Measurements from ENCODE around the gene DHX32. TPM values are rescaled to one million over a fixed set of nuclear protein-coding genes. Genes with fewer than 3 reads are reported as not detected.
"Not testable (repeated sequence)": the region's sequence is repeated elsewhere in the genome, so short reads cannot be mapped to it uniquely, and the experiment has no call there.

Gene DHX32
- polyA plus RNA-seq, 1 donor (not counting 4 experiments of a cell fraction or from before 2014, with no cell fraction given) = 48.3 TPM

DNA sequence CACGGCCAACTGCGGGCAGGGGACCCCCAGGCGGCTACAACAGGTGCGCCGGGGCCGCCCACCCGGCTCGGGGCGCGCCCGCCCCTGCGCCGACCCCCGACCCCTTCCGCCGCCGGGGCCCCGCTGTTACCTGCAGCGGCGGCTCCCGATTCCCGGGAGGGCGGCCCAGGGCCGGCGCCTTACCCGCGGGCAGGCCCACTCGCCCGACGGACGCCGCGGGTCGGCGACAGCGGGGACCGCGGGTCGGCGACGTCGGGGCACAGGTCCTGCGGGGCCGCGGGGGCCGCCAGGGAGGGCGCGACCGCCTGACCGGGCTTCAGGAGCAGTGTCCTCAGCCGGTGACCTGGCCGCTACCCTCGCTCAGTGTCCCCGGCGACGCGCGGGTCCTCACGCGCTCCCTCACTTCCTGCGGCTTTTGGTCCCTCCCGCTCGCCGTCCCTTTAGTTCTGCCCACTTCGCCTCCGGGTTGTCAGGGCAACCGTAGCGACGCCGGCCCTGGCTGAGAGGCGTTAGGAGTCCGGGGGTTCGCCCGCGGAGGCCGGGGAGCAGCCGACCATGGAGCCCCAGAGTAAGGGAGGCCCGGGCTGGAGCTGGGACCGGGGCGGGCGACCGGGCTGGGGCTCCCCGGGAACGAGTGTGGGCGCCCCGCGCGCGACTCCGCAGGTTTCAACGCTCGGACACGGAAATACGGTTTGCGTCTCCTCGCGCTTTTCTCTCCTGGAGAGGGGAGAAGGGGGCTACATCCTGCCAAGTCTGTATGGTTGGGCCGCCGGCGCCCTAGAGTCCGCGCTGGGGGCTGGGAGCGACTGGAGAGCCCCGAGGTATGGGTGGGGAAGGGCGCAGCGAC is 15.2 kb upstream of the DHX32 start, which contains the start of gene FANK1:
Gene FANK1 (plus strand): TSS at position 477 of the 847 bp plus-strand sequence. CDS start 79 bp downstream, at position 556.
- H3K4me3 ChIP-seq (ENCODE audit: control insufficient read depth in 2 of 3, extremely low read depth in 1 of 3, insufficient read depth in 2 of 3, low read depth in 1 of 3, low read length in 3 of 3) = peak within 1 kb of the TSS; percentile 72 to 83 (median 82)
- H4K20me1 ChIP-seq (ENCODE audit: control insufficient read depth, extremely low read depth, insufficient read depth, low read length); H3K9me3 ChIP-seq (ENCODE audit: control insufficient read depth, low read depth, low read length); H3K9me1 ChIP-seq (ENCODE audit: control insufficient read depth, extremely low read depth, insufficient read depth, low read length); DNase-seq (ENCODE audit: low read depth, low spot score); FAIRE-seq; H3K36me3 ChIP-seq (ENCODE audit: control insufficient read depth in 2 of 2, extremely low read depth in 1 of 2, insufficient read depth in 2 of 2, low read length in 2 of 2); dilution Hi-C loops (cut with MboI; ENCODE audit: extremely low pct_ligation_motif_present, low sequenced_read_pairs); H3K27me3 ChIP-seq (ENCODE audit: control insufficient read depth, extremely low read depth, insufficient read depth, low read length): not testable (repeated sequence)
- peak within 1 kb of the TSS; percentile 84 for H3K4me2 ChIP-seq (ENCODE audit: control insufficient read depth, extremely low read depth, insufficient read depth, low read depth, low read length)
- H3K9ac ChIP-seq (ENCODE audit: control insufficient read depth, extremely low read depth, insufficient read depth, low read length) = peak within 1 kb of the TSS; percentile 87
- peak within 1 kb of the TSS; percentile 85 for H3K27ac ChIP-seq (ENCODE audit: control insufficient read depth, insufficient read depth, low read length)
- H3K79me2 ChIP-seq (ENCODE audit: control insufficient read depth, insufficient read depth, low read length) = peaks cover 30% of the 10 kb centered on the region
- H3K4me1 ChIP-seq (ENCODE audit: control insufficient read depth, extremely low read depth, insufficient read depth, low read length) = peaks cover 11% of the 10 kb centered on the region
- H2AFZ ChIP-seq (ENCODE audit: control insufficient read depth, low read length) = peak within 1 kb of the TSS; percentile 65

- H3K9me3 ChIP-seq (ENCODE audit: control insufficient read depth, low read depth, low read length); DNase-seq (ENCODE audit: low read depth, low spot score); dilution Hi-C loops (cut with MboI; ENCODE audit: extremely low pct_ligation_motif_present, low sequenced_read_pairs); H3K9me1 ChIP-seq (ENCODE audit: control insufficient read depth, extremely low read depth, insufficient read depth, low read length); H4K20me1 ChIP-seq (ENCODE audit: control insufficient read depth, extremely low read depth, insufficient read depth, low read length); H3K36me3 ChIP-seq (ENCODE audit: control insufficient read depth in 2 of 2, extremely low read depth in 1 of 2, insufficient read depth in 2 of 2, low read length in 2 of 2); FAIRE-seq; H3K4me1 ChIP-seq (ENCODE audit: control insufficient read depth, extremely low read depth, insufficient read depth, low read length); H3K27me3 ChIP-seq (ENCODE audit: control insufficient read depth, extremely low read depth, insufficient read depth, low read length): not testable (repeated sequence)
- H3K4me2 ChIP-seq (ENCODE audit: control insufficient read depth, extremely low read depth, insufficient read depth, low read depth, low read length) = peak overlapping the region; percentile 84
- peak overlapping the region; percentile 72 to 83 (median 82) for H3K4me3 ChIP-seq (ENCODE audit: control insufficient read depth in 2 of 3, extremely low read depth in 1 of 3, insufficient read depth in 2 of 3, low read depth in 1 of 3, low read length in 3 of 3)
- peak overlapping the region; percentile 65 for H2AFZ ChIP-seq (ENCODE audit: control insufficient read depth, low read length)
- peak overlapping the region; percentile 87 for H3K9ac ChIP-seq (ENCODE audit: control insufficient read depth, extremely low read depth, insufficient read depth, low read length)
- H3K79me2 ChIP-seq (ENCODE audit: control insufficient read depth, insufficient read depth, low read length) = peaks cover 30% of the 10 kb centered on the region
- peak overlapping the region; percentile 85 for H3K27ac ChIP-seq (ENCODE audit: control insufficient read depth, insufficient read depth, low read length)
Measured at GRCh38 chr10:125895130-125896087, 14.3 kb upstream of the DHX32 start.

DNA sequence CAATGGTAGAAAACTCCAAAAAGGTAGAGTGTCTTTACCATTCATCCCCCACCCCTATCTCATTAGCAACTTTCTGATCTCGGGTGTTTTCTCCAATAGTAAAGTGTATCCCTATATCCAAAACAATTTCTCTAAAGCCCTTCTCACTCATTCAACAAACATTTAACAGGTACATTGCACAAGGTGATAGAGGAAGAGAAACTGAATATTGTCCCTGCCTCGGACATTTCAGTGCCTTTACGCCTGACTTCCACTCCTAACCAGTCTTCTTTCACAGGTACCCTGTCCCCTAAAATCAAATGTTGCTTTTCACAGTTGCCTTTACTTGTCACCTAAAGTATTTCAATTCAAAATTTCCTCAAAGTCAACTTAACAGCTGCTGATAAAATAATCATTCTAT is 13.1 kb upstream of the DHX32 start:
- H2AFZ ChIP-seq (ENCODE audit: control insufficient read depth, low read length); H3K9ac ChIP-seq (ENCODE audit: control insufficient read depth, extremely low read depth, insufficient read depth, low read length); dilution Hi-C loops (cut with MboI; ENCODE audit: extremely low pct_ligation_motif_present, low sequenced_read_pairs); H3K36me3 ChIP-seq (ENCODE audit: control insufficient read depth in 2 of 2, extremely low read depth in 1 of 2, insufficient read depth in 2 of 2, low read length in 2 of 2); H4K20me1 ChIP-seq (ENCODE audit: control insufficient read depth, extremely low read depth, insufficient read depth, low read length); H3K27me3 ChIP-seq (ENCODE audit: control insufficient read depth, extremely low read depth, insufficient read depth, low read length); H3K4me1 ChIP-seq (ENCODE audit: control insufficient read depth, extremely low read depth, insufficient read depth, low read length); H3K9me3 ChIP-seq (ENCODE audit: control insufficient read depth, low read depth, low read length); DNase-seq (ENCODE audit: low read depth, low spot score); H3K27ac ChIP-seq (ENCODE audit: control insufficient read depth, insufficient read depth, low read length); H3K4me3 ChIP-seq (ENCODE audit: control insufficient read depth in 2 of 3, extremely low read depth in 1 of 3, insufficient read depth in 2 of 3, low read depth in 1 of 3, low read length in 3 of 3); H3K9me1 ChIP-seq (ENCODE audit: control insufficient read depth, extremely low read depth, insufficient read depth, low read length); FAIRE-seq: not testable (repeated sequence)
- Histone ChIP-seq H3K79me2 (ENCODE audit: control insufficient read depth, insufficient read depth, low read length) (peaks cover 33% of the 10 kb centered on the region), H3K4me2 (ENCODE audit: control insufficient read depth, extremely low read depth, insufficient read depth, low read depth, low read length) (peak overlapping the region; percentile 8)

DNA sequence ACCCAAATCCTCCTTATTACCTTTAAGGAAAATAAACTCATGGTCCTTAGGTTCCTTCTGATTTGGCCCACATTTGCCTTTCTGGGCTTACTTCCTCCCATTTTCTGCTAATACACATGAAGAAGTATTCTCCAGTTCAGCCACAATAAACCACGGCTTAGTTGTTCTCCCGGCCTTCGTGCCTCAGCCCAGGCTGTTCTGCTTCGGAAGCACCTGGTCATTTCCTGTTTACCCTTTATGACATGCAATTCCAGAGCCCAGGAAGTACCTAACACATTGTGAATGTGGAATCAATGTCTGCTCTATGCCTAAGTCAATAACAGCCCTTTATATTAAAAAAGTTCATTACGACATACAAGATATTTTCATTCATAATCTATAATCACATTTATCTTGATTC is 11.3 kb upstream of the DHX32 start:
- H3K4me3 ChIP-seq (ENCODE audit: control insufficient read depth in 2 of 3, extremely low read depth in 1 of 3, insufficient read depth in 2 of 3, low read depth in 1 of 3, low read length in 3 of 3); H3K27me3 ChIP-seq (ENCODE audit: control insufficient read depth, extremely low read depth, insufficient read depth, low read length); dilution Hi-C loops (cut with MboI; ENCODE audit: extremely low pct_ligation_motif_present, low sequenced_read_pairs); H3K36me3 ChIP-seq (ENCODE audit: control insufficient read depth in 2 of 2, extremely low read depth in 1 of 2, insufficient read depth in 2 of 2, low read length in 2 of 2); DNase-seq (ENCODE audit: low read depth, low spot score); H4K20me1 ChIP-seq (ENCODE audit: control insufficient read depth, extremely low read depth, insufficient read depth, low read length); H2AFZ ChIP-seq (ENCODE audit: control insufficient read depth, low read length); H3K9me3 ChIP-seq (ENCODE audit: control insufficient read depth, low read depth, low read length); H3K9me1 ChIP-seq (ENCODE audit: control insufficient read depth, extremely low read depth, insufficient read depth, low read length); H3K27ac ChIP-seq (ENCODE audit: control insufficient read depth, insufficient read depth, low read length); FAIRE-seq; H3K4me2 ChIP-seq (ENCODE audit: control insufficient read depth, extremely low read depth, insufficient read depth, low read depth, low read length); H3K9ac ChIP-seq (ENCODE audit: control insufficient read depth, extremely low read depth, insufficient read depth, low read length): not testable (repeated sequence)
- peaks cover 12% of the 10 kb centered on the region for H3K4me1 ChIP-seq (ENCODE audit: control insufficient read depth, extremely low read depth, insufficient read depth, low read length)
- peaks cover 34% of the 10 kb centered on the region for H3K79me2 ChIP-seq (ENCODE audit: control insufficient read depth, insufficient read depth, low read length)
